ENCODE data around the gene SMARCD3. TPM values are rescaled to one million over a fixed set of nuclear protein-coding genes. Genes with fewer than 3 reads are reported as not detected.
A peak's percentile ranks its signal among the peaks of the same experiment; 100 is the strongest.

The SMARCD3 gene
- total and polyA plus RNA-seq, 2 of the 13 experiments (the other 11 are each of a cell fraction or from before 2014, with no cell fraction given): 0.20 to 0.62 TPM

- TF ChIP-seq ZNF775 (CRISPR knock-in tag; IDR thresholded peaks at IDR 0.05; ENCODE audit: borderline replicate concordance) (peak; percentile 43; the same call in 1 of the 2 replicates), REPIN1 (CRISPR knock-in tag; IDR thresholded peaks at IDR 0.05; ENCODE audit: borderline replicate concordance, low read depth) (0 out of 2 replicates have a peak, but pooled peaks have one; percentile 36), ZNF367 (CRISPR knock-in tag; IDR thresholded peaks at IDR 0.05; ENCODE audit: borderline replicate concordance) (no peak), ZBTB26 (CRISPR knock-in tag; IDR thresholded peaks at IDR 0.05; ENCODE audit: borderline replicate concordance) (0 out of 2 replicates have a peak, but pooled peaks have one; percentile 20), ZNF607 (CRISPR knock-in tag; IDR thresholded peaks at IDR 0.05; ENCODE audit: borderline replicate concordance) (0 out of 2 replicates have a peak, but pooled peaks have one; percentile 44), THAP9 (CRISPR knock-in tag; IDR thresholded peaks at IDR 0.05; ENCODE audit: borderline replicate concordance) (peak; percentile 76; the same call in 1 of the 2 replicates), KDM4B (CRISPR knock-in tag; IDR thresholded peaks at IDR 0.05) (no peak; the same call in 1 of the 2 replicates), ARNTL (CRISPR knock-in tag; IDR thresholded peaks at IDR 0.05) (peak; percentile 47; the same call in 1 of the 2 replicates), ZNF460 (CRISPR knock-in tag; IDR thresholded peaks at IDR 0.05; ENCODE audit: borderline replicate concordance) (no peak; the same call in 1 of the 2 replicates), POLR2AphosphoS2 (IDR thresholded peaks at IDR 0.05; ENCODE audit: low read depth, low read length) (no peak), DMTF1 (CRISPR knock-in tag; IDR thresholded peaks at IDR 0.05) (0 out of 2 replicates have a peak, but pooled peaks have one; percentile 52), POLR2AphosphoS5 (IDR thresholded peaks at IDR 0.05; ENCODE audit: low read depth, low read length) (peak; percentile 88), CEBPG (CRISPR knock-in tag; IDR thresholded peaks at IDR 0.05) (peak; percentile 97), SIN3A (IDR thresholded peaks at IDR 0.05; ENCODE audit: borderline replicate concordance, low read depth, low read length) (peak; percentile 7; the same call in 1 of the 2 replicates), MLLT10 (CRISPR knock-in tag; IDR thresholded peaks at IDR 0.05) (no peak), FLYWCH1 (CRISPR knock-in tag; IDR thresholded peaks at IDR 0.05) (no peak), THAP7 (CRISPR knock-in tag; IDR thresholded peaks at IDR 0.05) (no peak), ZNF547 (CRISPR knock-in tag; IDR thresholded peaks at IDR 0.05) (peak; percentile 79; the same call in 1 of the 2 replicates), MEF2D (CRISPR knock-in tag; IDR thresholded peaks at IDR 0.05) (peak; percentile 54; the same call in 1 of the 2 replicates)
Observed at GRCh38 chr7:151226875-151227782, 21.4 kb downstream of the SMARCD3 start, which contains the start of gene ABCF2 (continued).

Data from HepG2 (cell line).